Activated naive CD8-positive, alpha-beta T cell treated with anti-CD3 and anti-CD28 coated beads, Interleukin-2, amount 10 ng/mL, durations not matched to agents 7 days and 5 days (primary cell): ENCODE results near the gene PRKAR1B. TPM values are rescaled to one million over a fixed set of nuclear protein-coding genes. Genes with fewer than 3 reads are reported as not detected.

Experiments
- ATAC-seq: fragments of 150-1000 bp; cut with Tn5 transposase; one replicate; pipeline ENCODE4 v1.10.0; 2021; ENCODE audit warnings: low read depth, moderate library complexity
- POLR2A ChIA-PET: fragments of 350-600 bp; sonication (Branson Sonifier 250); formaldehyde crosslinking; loops from one replicate; lab custom pipeline; 2021; ENCODE audit warnings: antibody characterized with exemption; lab: Charles Lee
- DNase-seq: peaks from one replicate; pipeline ENCODE4 v3.0.0; 2021
- H3K27ac Mint-ChIP-seq: one replicate; pipeline ENCODE4 v1.8.0; 2022; ENCODE audit warnings: mild to moderate bottlenecking, mixed read lengths
- H3K27me3 Mint-ChIP-seq: one replicate; pipeline ENCODE4 v1.8.0; 2022; ENCODE audit warnings: mild to moderate bottlenecking, moderate library complexity, mixed read lengths
- H3K36me3 Mint-ChIP-seq: one replicate; pipeline ENCODE4 v1.8.0; 2021; ENCODE audit warnings: mild to moderate bottlenecking, mixed read lengths
- H3K4me1 Mint-ChIP-seq: one replicate; pipeline ENCODE4 v1.8.0; 2021; ENCODE audit warnings: mixed read lengths
- H3K4me3 Mint-ChIP-seq: one replicate; pipeline ENCODE4 v1.8.0; 2022; ENCODE audit warnings: mild to moderate bottlenecking, moderate library complexity, mixed read lengths
- H3K9me3 Mint-ChIP-seq: one replicate; pipeline ENCODE4 v1.8.0; 2021; ENCODE audit warnings: mixed read lengths
- total RNA-seq, 2 experiments: library from RNA; stranded (reverse); gene quantifications; one replicate each; pipeline ENCODE4 v1.2.3, GENCODE V29; 2021

The PRKAR1B gene
- total RNA-seq, 2 experiments from 2014 or later, result 26.5 to 28.2 TPM

GRCh38 chr7:591856-592628, 135.0 kb downstream of the PRKAR1B start:
- Mint-ChIP-seq H3K4me3 (no peak overlapping the region), H3K4me1 (peaks cover 16% of the 10 kb centered on the region), H3K9me3 (peaks cover 11% of the 10 kb centered on the region), H3K27ac (no peak overlapping the region), H3K36me3 (peaks cover 43% of the 10 kb centered on the region), H3K27me3 (no peaks in the 10 kb centered on the region)
- ATAC-seq (no peak), DNase-seq (no peak)
- POLR2A ChIA-PET, result no interaction called here

GRCh38 chr7:590731-591551, 136.1 kb downstream of the PRKAR1B start:
- peaks cover 20% of the 10 kb centered on the region for H3K4me1 Mint-ChIP-seq
- peaks cover 14% of the 10 kb centered on the region for H3K9me3 Mint-ChIP-seq
- H3K27me3 Mint-ChIP-seq, result no peaks in the 10 kb centered on the region
- peaks cover 47% of the 10 kb centered on the region for H3K36me3 Mint-ChIP-seq
- DNase-seq (no peak), ATAC-seq (no peak)
- POLR2A ChIA-PET, result no interaction called here
- H3K4me3 Mint-ChIP-seq, result no peak overlapping the region
- H3K27ac Mint-ChIP-seq, result no peak overlapping the region

GRCh38 chr7:589781-590575, 137.1 kb downstream of the PRKAR1B start:
- DNase-seq (no peak), ATAC-seq (no peak)
- POLR2A ChIA-PET, result no interaction called here
- no peak overlapping the region for H3K4me3 Mint-ChIP-seq
- peaks cover 14% of the 10 kb centered on the region for H3K9me3 Mint-ChIP-seq
- peaks cover 22% of the 10 kb centered on the region for H3K4me1 Mint-ChIP-seq
- peak overlapping the region; percentile 34 for H3K27ac Mint-ChIP-seq
- H3K36me3 Mint-ChIP-seq, result peaks cover 48% of the 10 kb centered on the region
- H3K27me3 Mint-ChIP-seq, result no peaks in the 10 kb centered on the region

GRCh38 chr7:587767-588166, 139.3 kb downstream of the PRKAR1B start:
- peaks cover 60% of the 10 kb centered on the region for H3K36me3 Mint-ChIP-seq
- H3K27me3 Mint-ChIP-seq, result no peaks in the 10 kb centered on the region
- POLR2A ChIA-PET, result interaction anchor here (1.1 kb wide), 1 partner anchor 30 kb away, joined by 3 read pairs; no protein-coding TSS in a partner anchor
- no peak overlapping the region for H3K27ac Mint-ChIP-seq
- no peak overlapping the region for H3K4me3 Mint-ChIP-seq
- DNase-seq (no peak), ATAC-seq (no peak)
- H3K4me1 Mint-ChIP-seq, result peaks cover 30% of the 10 kb centered on the region
- peaks cover 14% of the 10 kb centered on the region for H3K9me3 Mint-ChIP-seq

GRCh38 chr7:586494-586893, 140.6 kb downstream of the PRKAR1B start:
- Mint-ChIP-seq H3K27me3 (no peaks in the 10 kb centered on the region), H3K36me3 (peaks cover 58% of the 10 kb centered on the region), H3K9me3 (peaks cover 14% of the 10 kb centered on the region), H3K4me3 (no peak overlapping the region), H3K4me1 (peaks cover 29% of the 10 kb centered on the region), H3K27ac (peak overlapping the region; percentile 45)
- POLR2A ChIA-PET, result interaction anchor here (3.2 kb wide), 1 partner anchor 31 kb away, joined by 13 read pairs; no protein-coding TSS in a partner anchor
- no peak for DNase-seq
- no peak for ATAC-seq

GRCh38 chr7:585873-586272, 141.2 kb downstream of the PRKAR1B start:
- Mint-ChIP-seq H3K27me3 (no peaks in the 10 kb centered on the region), H3K36me3 (peaks cover 58% of the 10 kb centered on the region)

GRCh38 chr7:585229-585711, 141.8 kb downstream of the PRKAR1B start:
- Mint-ChIP-seq H3K27me3 (no peaks in the 10 kb centered on the region), H3K27ac (peak overlapping the region; percentile 81), H3K4me3 (peak overlapping the region; percentile 2), H3K36me3 (peaks cover 58% of the 10 kb centered on the region), H3K4me1 (peaks cover 30% of the 10 kb centered on the region), H3K9me3 (peaks cover 14% of the 10 kb centered on the region)
- no peak for DNase-seq
- POLR2A ChIA-PET, result interaction anchor here (0.7 to 3.2 kb wide), 5 partner anchors 8 to 234 kb away, joined by 3 to 13 read pairs (median 6); no protein-coding TSS in a partner anchor
- ATAC-seq, result no peak

More at GRCh38 chr7:585873-586272, 141.2 kb downstream of the PRKAR1B start:
- peak overlapping the region; percentile 62 for H3K27ac Mint-ChIP-seq
- H3K4me3 Mint-ChIP-seq, result no peak overlapping the region
- H3K9me3 Mint-ChIP-seq, result peaks cover 14% of the 10 kb centered on the region
- DNase-seq (no peak), ATAC-seq (no peak)
- POLR2A ChIA-PET, result interaction anchor here (0.7 to 3.2 kb wide), 4 partner anchors 9 to 234 kb away, joined by 3 to 13 read pairs (median 8); no protein-coding TSS in a partner anchor
- peaks cover 30% of the 10 kb centered on the region for H3K4me1 Mint-ChIP-seq

- no peak for ATAC-seq
- peaks cover 30% of the 10 kb centered on the region for H3K4me1 Mint-ChIP-seq
- no peaks in the 10 kb centered on the region for H3K27me3 Mint-ChIP-seq
- peak overlapping the region; percentile 81 for H3K27ac Mint-ChIP-seq
- H3K36me3 Mint-ChIP-seq, result peaks cover 56% of the 10 kb centered on the region
- POLR2A ChIA-PET, result interaction anchor here (0.8 to 3.2 kb wide), 4 partner anchors 19 to 233 kb away, joined by 3 to 13 read pairs (median 8); no protein-coding TSS in a partner anchor
- H3K4me3 Mint-ChIP-seq, result peak overlapping the region; percentile 2
- peaks cover 14% of the 10 kb centered on the region for H3K9me3 Mint-ChIP-seq
- DNase-seq, result no peak
These were observed 142.3 kb downstream of the PRKAR1B start for GRCh38 chr7:584820-585219.

GRCh38 chr7:584122-584465, 143.0 kb downstream of the PRKAR1B start:
- peak overlapping the region; percentile 83 for H3K4me3 Mint-ChIP-seq

GRCh38 chr7:583410-584121, 143.5 kb downstream of the PRKAR1B start:
- DNase-seq (no peak), ATAC-seq (peak; percentile 53)
- POLR2A ChIA-PET, result interaction anchor here (0.9 to 3.2 kb wide), 3 partner anchors 21 to 34 kb away, joined by 3 to 13 read pairs (median 9); no protein-coding TSS in a partner anchor
- peaks cover 29% of the 10 kb centered on the region for H3K4me1 Mint-ChIP-seq
- peak overlapping the region; percentile 81 for H3K27ac Mint-ChIP-seq
- H3K36me3 Mint-ChIP-seq, result peaks cover 43% of the 10 kb centered on the region
- no peaks in the 10 kb centered on the region for H3K27me3 Mint-ChIP-seq
- peak overlapping the region; percentile 83 for H3K4me3 Mint-ChIP-seq
- peaks cover 9% of the 10 kb centered on the region for H3K9me3 Mint-ChIP-seq

More at GRCh38 chr7:584122-584465, 143.0 kb downstream of the PRKAR1B start:
- peak; percentile 95 for ATAC-seq
- Mint-ChIP-seq H3K27ac (peak overlapping the region; percentile 81), H3K4me1 (peaks cover 30% of the 10 kb centered on the region), H3K9me3 (peaks cover 14% of the 10 kb centered on the region), H3K27me3 (no peaks in the 10 kb centered on the region), H3K36me3 (peaks cover 49% of the 10 kb centered on the region)
- POLR2A ChIA-PET, result interaction anchor here (0.9 to 3.2 kb wide), 3 partner anchors 20 to 34 kb away, joined by 3 to 13 read pairs (median 9); no protein-coding TSS in a partner anchor
- peak; percentile 80 for DNase-seq

GRCh38 chr7:582931-583330, 144.2 kb downstream of the PRKAR1B start:
- peak overlapping the region; percentile 83 for H3K4me3 Mint-ChIP-seq
- POLR2A ChIA-PET, result no interaction called here
- peaks cover 4% of the 10 kb centered on the region for H3K9me3 Mint-ChIP-seq
- H3K27ac Mint-ChIP-seq, result peak overlapping the region; percentile 81
- DNase-seq (no peak), ATAC-seq (no peak)
- H3K27me3 Mint-ChIP-seq, result no peaks in the 10 kb centered on the region
- H3K4me1 Mint-ChIP-seq, result peaks cover 27% of the 10 kb centered on the region
- peaks cover 37% of the 10 kb centered on the region for H3K36me3 Mint-ChIP-seq
